ENCODE data around the gene PNMA8A.

PNMA8A gene

DNA sequence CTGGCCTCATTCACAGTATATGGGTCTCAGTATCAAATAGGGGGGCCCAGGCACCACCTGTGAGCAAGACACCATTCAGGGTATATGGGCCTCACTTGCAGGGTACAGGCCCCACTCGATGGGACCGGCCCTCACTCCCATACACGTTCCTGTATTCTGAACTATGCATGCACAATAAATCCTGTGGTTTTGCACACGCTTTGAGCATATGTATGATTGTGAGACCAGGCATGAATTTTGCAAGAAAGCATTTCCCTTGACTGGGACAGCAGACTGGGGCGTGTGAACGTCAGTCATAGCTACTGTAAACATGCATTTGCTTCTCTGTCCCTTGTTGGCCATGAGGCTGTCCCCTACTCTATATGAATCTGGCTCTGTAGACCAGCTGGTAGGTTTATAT, 24.9 kb upstream of the PNMA8A start:
- no peak overlapping the region for H3K4me3 ChIP-seq (ENCODE audit: low read length)
- TF ChIP-seq, protein P1, sequence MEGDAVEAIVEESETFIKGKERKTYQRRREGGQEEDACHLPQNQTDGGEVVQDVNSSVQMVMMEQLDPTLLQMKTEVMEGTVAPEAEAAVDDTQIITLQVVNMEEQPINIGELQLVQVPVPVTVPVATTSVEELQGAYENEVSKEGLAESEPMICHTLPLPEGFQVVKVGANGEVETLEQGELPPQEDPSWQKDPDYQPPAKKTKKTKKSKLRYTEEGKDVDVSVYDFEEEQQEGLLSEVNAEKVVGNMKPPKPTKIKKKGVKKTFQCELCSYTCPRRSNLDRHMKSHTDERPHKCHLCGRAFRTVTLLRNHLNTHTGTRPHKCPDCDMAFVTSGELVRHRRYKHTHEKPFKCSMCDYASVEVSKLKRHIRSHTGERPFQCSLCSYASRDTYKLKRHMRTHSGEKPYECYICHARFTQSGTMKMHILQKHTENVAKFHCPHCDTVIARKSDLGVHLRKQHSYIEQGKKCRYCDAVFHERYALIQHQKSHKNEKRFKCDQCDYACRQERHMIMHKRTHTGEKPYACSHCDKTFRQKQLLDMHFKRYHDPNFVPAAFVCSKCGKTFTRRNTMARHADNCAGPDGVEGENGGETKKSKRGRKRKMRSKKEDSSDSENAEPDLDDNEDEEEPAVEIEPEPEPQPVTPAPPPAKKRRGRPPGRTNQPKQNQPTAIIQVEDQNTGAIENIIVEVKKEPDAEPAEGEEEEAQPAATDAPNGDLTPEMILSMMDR (conservative IDR thresholded peaks at IDR 0.05; ENCODE audit: low read length) = no peak
- DNase-seq (ENCODE audit: low read depth) = no peak

DNA sequence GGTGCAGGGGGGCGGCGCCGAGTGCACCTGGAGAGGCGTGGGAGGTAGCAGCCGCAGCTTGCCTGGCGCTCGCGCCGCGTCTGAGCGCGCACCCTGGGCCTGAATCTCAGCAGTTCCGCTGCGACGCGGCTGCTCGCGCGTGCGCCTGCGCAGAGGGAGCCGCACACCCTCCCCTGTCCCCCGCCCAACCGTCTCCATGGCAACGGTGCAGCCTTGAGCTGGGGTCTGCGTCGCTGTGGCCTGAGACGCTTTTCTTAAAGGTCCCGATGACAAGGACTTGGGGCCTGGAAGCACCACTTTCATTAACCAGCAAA, 24.4 kb upstream of the PNMA8A start, which contains the start of gene PNMA8B:
Gene PNMA8B (minus strand): TSS at position 82 of the 314 bp plus-strand sequence. CDS start 402 bp downstream, outside the sequence.
- TF ChIP-seq, protein P1 (conservative IDR thresholded peaks at IDR 0.05; ENCODE audit: low read length) = no peak
- H3K4me3 ChIP-seq (ENCODE audit: low read length) = peak within 1 kb of the TSS; percentile 50
- peak; percentile 32 for DNase-seq (ENCODE audit: low read depth)

DNA sequence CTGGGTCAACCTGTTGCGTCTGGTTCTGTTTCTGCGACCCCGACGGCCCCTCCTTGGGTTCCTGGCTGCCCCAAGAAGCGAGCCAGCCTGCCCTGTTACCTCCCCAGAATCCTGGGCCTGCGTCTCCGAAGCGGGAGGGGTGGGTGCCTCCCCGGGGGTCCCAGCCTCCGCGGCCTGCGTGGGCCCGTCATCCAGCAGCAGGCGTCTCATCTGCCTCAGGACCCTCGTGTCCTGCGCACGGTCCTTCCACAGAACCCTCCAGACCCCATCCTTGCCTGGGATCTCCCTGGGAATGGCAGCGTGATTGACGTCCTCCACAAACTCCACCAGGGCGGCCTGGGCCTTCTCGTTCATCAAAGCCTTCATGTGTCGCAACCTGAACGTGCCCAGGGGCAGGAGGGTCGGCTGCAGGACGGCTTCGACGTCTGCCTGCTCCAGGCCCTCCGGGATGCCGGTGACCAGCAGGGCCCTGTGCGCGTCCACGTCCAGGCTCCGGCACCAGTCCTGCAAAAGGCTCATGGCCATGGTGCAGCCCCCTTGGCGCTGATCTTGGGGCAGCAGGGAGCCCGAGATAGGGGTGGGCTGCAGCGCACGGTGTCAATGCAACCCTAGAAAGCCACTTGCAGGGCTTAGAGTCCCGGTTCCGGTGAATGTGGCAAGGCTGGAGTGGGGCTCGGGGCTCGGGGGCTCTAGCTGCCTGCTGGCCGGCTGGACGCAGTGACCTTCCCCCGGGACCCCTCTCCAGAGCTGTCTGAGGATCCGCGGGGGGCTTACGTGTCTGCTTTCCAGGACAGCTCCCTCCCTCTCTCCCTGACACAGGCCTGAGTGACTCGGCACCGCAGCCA, 23.8 kb upstream of the PNMA8A start:
- no peak for DNase-seq (ENCODE audit: low read depth)
- peak overlapping the region; percentile 50 for H3K4me3 ChIP-seq (ENCODE audit: low read length)
- TF ChIP-seq, protein P1 (conservative IDR thresholded peaks at IDR 0.05; ENCODE audit: low read length) = no peak

DNA sequence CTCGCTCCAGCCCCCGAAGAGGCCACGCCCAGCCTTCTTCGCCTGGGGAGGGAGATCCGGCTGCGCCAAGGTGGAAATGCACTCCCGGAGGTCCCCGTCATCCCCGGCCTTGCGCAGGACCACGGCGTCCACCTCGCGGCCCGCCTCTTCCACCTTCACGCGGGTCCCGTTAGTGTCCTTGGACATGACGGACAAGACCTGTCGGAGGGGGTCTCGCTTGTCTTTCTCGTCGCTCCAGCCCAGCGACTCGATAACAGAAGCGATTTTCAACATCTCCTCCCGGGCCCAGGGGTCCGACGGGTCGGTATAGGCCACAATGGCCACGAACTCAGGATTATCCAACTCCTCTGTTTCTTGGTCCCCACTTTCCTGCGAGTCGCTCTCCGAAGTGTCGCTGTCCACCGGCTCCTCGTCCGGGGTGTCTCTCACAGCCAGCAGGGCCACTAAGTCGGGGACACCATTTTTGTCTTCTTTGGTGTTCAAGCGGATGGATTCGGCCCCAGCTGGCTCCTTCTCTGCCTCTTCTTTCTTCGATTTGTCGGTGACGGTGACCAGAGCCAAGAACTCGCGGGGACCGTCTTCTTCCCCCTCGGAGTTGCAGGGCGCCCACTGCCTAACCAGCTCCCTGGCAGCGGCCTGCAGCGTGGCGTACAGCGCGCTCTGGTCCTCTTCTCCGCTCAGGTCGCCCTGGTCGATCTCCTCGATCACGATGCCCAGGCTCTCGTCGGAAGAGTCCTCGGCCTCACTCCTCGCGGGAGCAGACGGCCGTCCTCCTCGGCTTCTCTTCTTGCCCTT, 23.0 kb upstream of the PNMA8A start:
- TF ChIP-seq, protein P1 (conservative IDR thresholded peaks at IDR 0.05; ENCODE audit: low read length) = no peak
- DNase-seq (ENCODE audit: low read depth) = no peak
- H3K4me3 ChIP-seq (ENCODE audit: low read length) = no peak overlapping the region

DNA sequence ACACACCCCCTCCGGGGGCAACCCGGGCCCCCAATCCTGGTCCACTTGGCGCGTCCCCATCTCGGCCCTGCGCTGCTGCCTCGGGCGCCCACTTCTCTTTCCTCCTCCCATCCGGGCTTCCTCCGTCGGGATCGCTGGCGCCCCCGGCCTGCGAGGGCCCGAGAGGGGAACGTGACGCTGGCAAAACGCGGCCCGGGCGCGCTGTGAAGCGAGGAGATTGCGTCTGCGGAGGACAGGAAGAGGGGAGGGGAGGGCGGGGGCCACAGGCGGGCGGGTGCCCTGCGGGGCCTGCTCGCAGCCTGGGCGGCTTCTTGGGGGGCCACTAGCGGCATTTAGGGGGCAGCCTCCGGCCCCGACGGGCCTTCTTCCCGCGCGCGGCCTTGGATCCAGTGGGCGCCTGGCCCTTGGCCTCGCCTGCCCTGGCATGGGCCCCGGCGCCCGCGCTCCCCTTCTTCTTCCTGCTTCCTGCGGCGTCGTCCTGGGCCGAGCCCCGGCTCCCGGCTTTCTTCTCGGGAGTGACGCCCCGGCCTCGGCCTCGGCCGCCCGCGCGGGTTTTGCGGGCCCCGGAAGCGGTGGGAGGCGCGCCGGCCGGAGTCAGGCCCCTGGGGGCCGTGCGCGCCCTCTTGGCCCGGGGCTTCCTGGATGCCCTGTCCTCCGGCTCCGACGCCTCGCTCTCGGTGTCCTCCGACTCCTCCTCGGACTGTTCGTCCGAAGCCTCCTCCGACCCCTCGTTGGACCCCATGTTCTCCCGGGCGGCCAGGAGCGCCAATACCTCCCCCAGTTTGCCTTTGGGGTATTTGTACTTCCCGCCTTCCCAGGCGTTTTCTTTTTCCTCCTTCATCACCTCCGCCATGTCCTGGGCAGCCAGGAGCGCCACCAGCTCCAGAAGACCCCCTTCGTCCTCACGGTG, 22.1 kb upstream of the PNMA8A start:
- H3K4me3 ChIP-seq (ENCODE audit: low read length) = no peak overlapping the region

DNA sequence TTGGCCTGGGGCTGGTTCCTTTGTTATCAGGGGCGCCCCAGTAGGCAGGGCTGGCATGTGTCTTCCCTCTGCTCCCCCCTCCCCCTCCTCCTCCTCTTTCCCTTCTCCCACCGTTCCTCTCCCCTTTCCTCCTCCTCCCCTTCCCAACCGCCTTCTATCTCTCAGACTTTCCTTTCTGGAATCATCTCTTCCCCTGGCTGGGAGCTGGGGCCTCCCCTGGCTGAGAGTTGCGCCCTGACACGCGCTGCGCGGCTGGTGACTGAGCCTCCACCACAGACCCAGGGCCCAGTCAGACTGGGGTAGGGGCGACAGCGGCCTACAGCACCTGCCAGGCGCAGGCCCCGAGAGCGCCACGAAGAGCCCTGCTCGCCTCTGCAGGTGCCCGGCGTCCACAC, 21.5 kb upstream of the PNMA8A start:
- TF ChIP-seq, protein P1 (conservative IDR thresholded peaks at IDR 0.05; ENCODE audit: low read length) = no peak
- no peak for DNase-seq (ENCODE audit: low read depth)
- no peak overlapping the region for H3K4me3 ChIP-seq (ENCODE audit: low read length)

More for the DNA sequence above, 22.1 kb upstream of the PNMA8A start:
- TF ChIP-seq, protein P1 (conservative IDR thresholded peaks at IDR 0.05; ENCODE audit: low read length) = no peak
- no peak for DNase-seq (ENCODE audit: low read depth)

Data from AG10803 (cell line).